WTC11 (cell line): Measurements from ENCODE around the gene ZNF764. TPM values are rescaled to one million over a fixed set of nuclear protein-coding genes. Genes with fewer than 3 reads are reported as not detected.
A peak's percentile ranks its signal among the peaks of the same experiment; 100 is the strongest.

ENCODE experiments used
- ATAC-seq: fragments of 200-7000 bp; cut with Tn5 transposase; 2 replicates; pipeline ENCODE4 v1.10.0; 2021; ENCODE audit warnings: mild to moderate bottlenecking, moderate library complexity
- CTCF ChIA-PET: fragments of 300-600 bp; sonication (Branson Sonifier 250); formaldehyde crosslinking; loops from one replicate; lab custom pipeline; 2021; ENCODE audit warnings: antibody characterized with exemption; lab: Charles Lee
- POLR2A ChIA-PET: fragments of 350-600 bp; sonication (Branson Sonifier 250); formaldehyde crosslinking; loops from one replicate; lab custom pipeline; 2021; ENCODE audit warnings: antibody characterized with exemption; lab: Charles Lee
- DNase-seq: peaks from one replicate; pipeline ENCODE4 v3.0.0; 2021; ENCODE audit warnings: low spot score
- H3K27ac Mint-ChIP-seq: 2 replicates; pipeline ENCODE4 v1.8.0; 2021; ENCODE audit warnings: mixed read lengths
- H3K27me3 Mint-ChIP-seq: 2 replicates; pipeline ENCODE4 v1.8.0; 2021; ENCODE audit warnings: low read depth, mild to moderate bottlenecking, moderate library complexity, mixed read lengths
- H3K36me3 Mint-ChIP-seq: 2 replicates; pipeline ENCODE4 v1.8.0; 2021; ENCODE audit warnings: mixed read lengths
- H3K4me1 Mint-ChIP-seq: 2 replicates; pipeline ENCODE4 v1.8.0; 2022; ENCODE audit warnings: mixed read lengths
- H3K4me3 Mint-ChIP-seq: 2 replicates; pipeline ENCODE4 v1.8.0; 2021; ENCODE audit warnings: mild to moderate bottlenecking, moderate library complexity, mixed read lengths
- H3K9me3 Mint-ChIP-seq: 2 replicates; pipeline ENCODE4 v1.8.0; 2021; ENCODE audit warnings: mixed read lengths
- FOXK1 ChIP-seq: sonication (generic); formaldehyde crosslinking; IDR thresholded peaks from 2 replicates; pipeline ENCODE4 v1.8.0; 2022; ENCODE audit warnings: mild to moderate bottlenecking, moderate library complexity, missing genetic modification reagents
- GABPB1 ChIP-seq: sonication (generic); formaldehyde crosslinking; IDR thresholded peaks from 2 replicates; pipeline ENCODE4 v1.8.1; 2023; ENCODE audit warnings: mild to moderate bottlenecking, missing genetic modification reagents
- NFE2L1 ChIP-seq: sonication (generic); formaldehyde crosslinking; IDR thresholded peaks from 2 replicates; pipeline ENCODE4 v1.8.1; 2023; ENCODE audit warnings: missing genetic modification reagents
- NR1H2 ChIP-seq: sonication (generic); formaldehyde crosslinking; IDR thresholded peaks from 2 replicates; pipeline ENCODE4 v1.9.0; 2021; ENCODE audit warnings: mild to moderate bottlenecking, moderate library complexity, missing genetic modification reagents
- PRRX2 ChIP-seq: fragments of 250-450 bp; sonication (Bioruptor Pico); IDR thresholded peaks from 2 replicates; pipeline ENCODE4 v1.8.0; 2021; ENCODE audit warnings: mild to moderate bottlenecking
- SMAD3 ChIP-seq: sonication (generic); formaldehyde crosslinking; IDR thresholded peaks from 2 replicates; pipeline ENCODE4 v1.8.0; 2022; ENCODE audit warnings: missing genetic modification reagents, mild to moderate bottlenecking, borderline replicate concordance
- TP53 ChIP-seq: sonication (generic); formaldehyde crosslinking; IDR thresholded peaks from 2 replicates; pipeline ENCODE4 v1.8.1; 2023; ENCODE audit warnings: mild to moderate bottlenecking, missing genetic modification reagents
- ZNF232 ChIP-seq: sonication (generic); formaldehyde crosslinking; IDR thresholded peaks from 2 replicates; pipeline ENCODE4 v1.8.0; 2022; ENCODE audit warnings: mild to moderate bottlenecking, missing genetic modification reagents
- total RNA-seq: library from RNA; stranded (reverse); gene quantifications from 3 replicates; pipeline ENCODE4 v1.2.3, GENCODE V29; 2021
- TF ChIP-seq, protein P1 (sequence below): sonication (generic); formaldehyde crosslinking; IDR thresholded peaks from 2 replicates; pipeline ENCODE4 v1.8.1; 2023; ENCODE audit warnings: mild to moderate bottlenecking, missing genetic modification reagents
- TF ChIP-seq, protein P2 (sequence below): sonication (generic); formaldehyde crosslinking; IDR thresholded peaks from 2 replicates; pipeline ENCODE4 v1.8.0; 2022; ENCODE audit warnings: mild to moderate bottlenecking, missing genetic modification reagents
- TF ChIP-seq, protein P3 (sequence below): sonication (generic); formaldehyde crosslinking; IDR thresholded peaks from 2 replicates; pipeline ENCODE4 v1.8.0; 2022; ENCODE audit warnings: mild to moderate bottlenecking, missing genetic modification reagents
- TF ChIP-seq, protein P4 (sequence below): sonication (generic); formaldehyde crosslinking; IDR thresholded peaks from 2 replicates; pipeline ENCODE4 v1.8.0; 2022; ENCODE audit warnings: mild to moderate bottlenecking, missing genetic modification reagents
- TF ChIP-seq, protein P5 (sequence below): sonication (generic); formaldehyde crosslinking; IDR thresholded peaks from 2 replicates; pipeline ENCODE4 v1.8.1; 2022; ENCODE audit warnings: mild to moderate bottlenecking, missing genetic modification reagents, moderate library complexity, borderline replicate concordance
- TF ChIP-seq, protein P6 (sequence below): sonication (generic); formaldehyde crosslinking; IDR thresholded peaks from 2 replicates; pipeline ENCODE4 v1.8.1; 2023; ENCODE audit warnings: mild to moderate bottlenecking, missing genetic modification reagents, moderate library complexity
- TF ChIP-seq, protein P7 (sequence below): fragments of 250-450 bp; sonication (Bioruptor Pico); IDR thresholded peaks from 2 replicates; pipeline ENCODE4 v1.8.0; 2021; ENCODE audit warnings: mild to moderate bottlenecking
- TF ChIP-seq, protein P8 (sequence below): sonication (generic); formaldehyde crosslinking; IDR thresholded peaks from 2 replicates; pipeline ENCODE4 v1.8.1; 2023; ENCODE audit warnings: mild to moderate bottlenecking, moderate library complexity, missing genetic modification reagents

ZNF764 gene
- total RNA-seq, 1 experiment from 2014 or later, result 10.4 TPM

DNA sequence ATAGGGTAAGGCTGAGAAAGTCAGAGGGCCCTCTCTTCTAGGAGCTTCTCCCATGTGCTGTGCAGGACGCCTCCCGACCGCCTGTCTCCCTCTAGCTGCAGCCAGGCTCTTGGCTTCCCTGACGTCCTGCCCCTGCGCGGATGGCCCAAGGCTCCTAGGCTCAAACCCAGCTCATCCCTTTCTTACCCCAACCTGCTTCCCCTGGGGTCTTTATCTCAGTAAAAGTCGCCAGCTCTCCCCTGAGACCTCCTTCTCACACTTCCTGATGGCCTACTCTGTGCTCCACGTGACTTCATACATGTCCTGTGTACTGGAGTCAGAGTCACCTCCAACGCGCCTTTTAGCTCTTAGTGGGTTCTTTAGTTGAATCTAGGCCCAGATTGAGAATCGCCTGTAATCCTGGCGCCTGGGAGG lies 22.4 kb downstream of the ZNF764 start:
- POLR2A ChIA-PET, result interaction anchor here (1.0 to 3.1 kb wide), 9 partner anchors 9 to 118 kb away, joined by 4 to 42 read pairs (median 7); partner anchors contain the start of genes ZNF688, ZNF689 and ZNF764
- TF ChIP-seq, protein P1, sequence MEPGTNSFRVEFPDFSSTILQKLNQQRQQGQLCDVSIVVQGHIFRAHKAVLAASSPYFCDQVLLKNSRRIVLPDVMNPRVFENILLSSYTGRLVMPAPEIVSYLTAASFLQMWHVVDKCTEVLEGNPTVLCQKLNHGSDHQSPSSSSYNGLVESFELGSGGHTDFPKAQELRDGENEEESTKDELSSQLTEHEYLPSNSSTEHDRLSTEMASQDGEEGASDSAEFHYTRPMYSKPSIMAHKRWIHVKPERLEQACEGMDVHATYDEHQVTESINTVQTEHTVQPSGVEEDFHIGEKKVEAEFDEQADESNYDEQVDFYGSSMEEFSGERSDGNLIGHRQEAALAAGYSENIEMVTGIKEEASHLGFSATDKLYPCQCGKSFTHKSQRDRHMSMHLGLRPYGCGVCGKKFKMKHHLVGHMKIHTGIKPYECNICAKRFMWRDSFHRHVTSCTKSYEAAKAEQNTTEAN (CRISPR knock-in tag), result no peak
- TF ChIP-seq, protein P2, sequence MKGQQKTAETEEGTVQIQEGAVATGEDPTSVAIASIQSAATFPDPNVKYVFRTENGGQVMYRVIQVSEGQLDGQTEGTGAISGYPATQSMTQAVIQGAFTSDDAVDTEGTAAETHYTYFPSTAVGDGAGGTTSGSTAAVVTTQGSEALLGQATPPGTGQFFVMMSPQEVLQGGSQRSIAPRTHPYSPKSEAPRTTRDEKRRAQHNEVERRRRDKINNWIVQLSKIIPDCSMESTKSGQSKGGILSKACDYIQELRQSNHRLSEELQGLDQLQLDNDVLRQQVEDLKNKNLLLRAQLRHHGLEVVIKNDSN (CRISPR knock-in tag), result peak; percentile 78; the same call in 1 of the 2 replicates
- TF ChIP-seq, protein P3, sequence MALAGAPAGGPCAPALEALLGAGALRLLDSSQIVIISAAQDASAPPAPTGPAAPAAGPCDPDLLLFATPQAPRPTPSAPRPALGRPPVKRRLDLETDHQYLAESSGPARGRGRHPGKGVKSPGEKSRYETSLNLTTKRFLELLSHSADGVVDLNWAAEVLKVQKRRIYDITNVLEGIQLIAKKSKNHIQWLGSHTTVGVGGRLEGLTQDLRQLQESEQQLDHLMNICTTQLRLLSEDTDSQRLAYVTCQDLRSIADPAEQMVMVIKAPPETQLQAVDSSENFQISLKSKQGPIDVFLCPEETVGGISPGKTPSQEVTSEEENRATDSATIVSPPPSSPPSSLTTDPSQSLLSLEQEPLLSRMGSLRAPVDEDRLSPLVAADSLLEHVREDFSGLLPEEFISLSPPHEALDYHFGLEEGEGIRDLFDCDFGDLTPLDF (CRISPR knock-in tag), result 0 out of 2 replicates have a peak, but pooled peaks have one; percentile 29
- TF ChIP-seq FOXK1 (CRISPR knock-in tag) (peak; percentile 33; the same call in 1 of the 2 replicates), SMAD3 (CRISPR knock-in tag) (0 out of 2 replicates have a peak, but pooled peaks have one; percentile 59), NR1H2 (no peak), GABPB1 (CRISPR knock-in tag) (peak; percentile 79), TP53 (no peak), ZNF232 (CRISPR knock-in tag) (peak; percentile 82; the same call in 1 of the 2 replicates), PRRX2 (no peak), NFE2L1 (CRISPR knock-in tag) (peak; percentile 32; the same call in 1 of the 2 replicates)
- TF ChIP-seq, protein P4, sequence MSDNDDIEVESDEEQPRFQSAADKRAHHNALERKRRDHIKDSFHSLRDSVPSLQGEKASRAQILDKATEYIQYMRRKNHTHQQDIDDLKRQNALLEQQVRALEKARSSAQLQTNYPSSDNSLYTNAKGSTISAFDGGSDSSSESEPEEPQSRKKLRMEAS, result peak; percentile 49; the same call in 1 of the 2 replicates
- TF ChIP-seq, protein P5, sequence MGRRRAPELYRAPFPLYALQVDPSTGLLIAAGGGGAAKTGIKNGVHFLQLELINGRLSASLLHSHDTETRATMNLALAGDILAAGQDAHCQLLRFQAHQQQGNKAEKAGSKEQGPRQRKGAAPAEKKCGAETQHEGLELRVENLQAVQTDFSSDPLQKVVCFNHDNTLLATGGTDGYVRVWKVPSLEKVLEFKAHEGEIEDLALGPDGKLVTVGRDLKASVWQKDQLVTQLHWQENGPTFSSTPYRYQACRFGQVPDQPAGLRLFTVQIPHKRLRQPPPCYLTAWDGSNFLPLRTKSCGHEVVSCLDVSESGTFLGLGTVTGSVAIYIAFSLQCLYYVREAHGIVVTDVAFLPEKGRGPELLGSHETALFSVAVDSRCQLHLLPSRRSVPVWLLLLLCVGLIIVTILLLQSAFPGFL (CRISPR knock-in tag), result 0 out of 2 replicates have a peak, but pooled peaks have one; percentile 40
- TF ChIP-seq, protein P6, sequence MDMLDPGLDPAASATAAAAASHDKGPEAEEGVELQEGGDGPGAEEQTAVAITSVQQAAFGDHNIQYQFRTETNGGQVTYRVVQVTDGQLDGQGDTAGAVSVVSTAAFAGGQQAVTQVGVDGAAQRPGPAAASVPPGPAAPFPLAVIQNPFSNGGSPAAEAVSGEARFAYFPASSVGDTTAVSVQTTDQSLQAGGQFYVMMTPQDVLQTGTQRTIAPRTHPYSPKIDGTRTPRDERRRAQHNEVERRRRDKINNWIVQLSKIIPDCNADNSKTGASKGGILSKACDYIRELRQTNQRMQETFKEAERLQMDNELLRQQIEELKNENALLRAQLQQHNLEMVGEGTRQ (CRISPR knock-in tag), result peak; percentile 79
- TF ChIP-seq, protein P7, sequence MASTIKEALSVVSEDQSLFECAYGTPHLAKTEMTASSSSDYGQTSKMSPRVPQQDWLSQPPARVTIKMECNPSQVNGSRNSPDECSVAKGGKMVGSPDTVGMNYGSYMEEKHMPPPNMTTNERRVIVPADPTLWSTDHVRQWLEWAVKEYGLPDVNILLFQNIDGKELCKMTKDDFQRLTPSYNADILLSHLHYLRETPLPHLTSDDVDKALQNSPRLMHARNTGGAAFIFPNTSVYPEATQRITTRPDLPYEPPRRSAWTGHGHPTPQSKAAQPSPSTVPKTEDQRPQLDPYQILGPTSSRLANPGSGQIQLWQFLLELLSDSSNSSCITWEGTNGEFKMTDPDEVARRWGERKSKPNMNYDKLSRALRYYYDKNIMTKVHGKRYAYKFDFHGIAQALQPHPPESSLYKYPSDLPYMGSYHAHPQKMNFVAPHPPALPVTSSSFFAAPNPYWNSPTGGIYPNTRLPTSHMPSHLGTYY (CRISPR knock-in tag), result no peak
- TF ChIP-seq, protein P8, sequence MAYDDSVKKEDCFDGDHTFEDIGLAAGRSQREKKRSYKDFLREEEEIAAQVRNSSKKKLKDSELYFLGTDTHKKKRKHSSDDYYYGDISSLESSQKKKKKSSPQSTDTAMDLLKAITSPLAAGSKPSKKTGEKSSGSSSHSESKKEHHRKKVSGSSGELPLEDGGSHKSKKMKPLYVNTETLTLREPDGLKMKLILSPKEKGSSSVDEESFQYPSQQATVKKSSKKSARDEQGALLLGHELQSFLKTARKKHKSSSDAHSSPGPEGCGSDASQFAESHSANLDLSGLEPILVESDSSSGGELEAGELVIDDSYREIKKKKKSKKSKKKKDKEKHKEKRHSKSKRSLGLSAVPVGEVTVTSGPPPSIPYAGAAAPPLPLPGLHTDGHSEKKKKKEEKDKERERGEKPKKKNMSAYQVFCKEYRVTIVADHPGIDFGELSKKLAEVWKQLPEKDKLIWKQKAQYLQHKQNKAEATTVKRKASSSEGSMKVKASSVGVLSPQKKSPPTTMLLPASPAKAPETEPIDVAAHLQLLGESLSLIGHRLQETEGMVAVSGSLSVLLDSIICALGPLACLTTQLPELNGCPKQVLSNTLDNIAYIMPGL (CRISPR knock-in tag), result no peak
- TF ChIP-seq, all 79 proteins: peak for 10
- peaks cover 16% of the 10 kb centered on the region for H3K36me3 Mint-ChIP-seq
- H3K4me3 Mint-ChIP-seq, result peak overlapping the region; percentile 95
- DNase-seq, result peak; percentile 77
- ATAC-seq, result peak; percentile 74
- no peaks in the 10 kb centered on the region for H3K9me3 Mint-ChIP-seq
- H3K4me1 Mint-ChIP-seq, result peaks cover 27% of the 10 kb centered on the region
- H3K27me3 Mint-ChIP-seq, result no peaks in the 10 kb centered on the region
- peak overlapping the region; percentile 99 for H3K27ac Mint-ChIP-seq
- CTCF ChIA-PET, result interaction anchor here (0.5 to 4.7 kb wide), 39 partner anchors 9 to 424 kb away, joined by 3 to 41 read pairs (median 5); partner anchors contain the start of genes DCTPP1, PRR14, ZNF48 and ZNF688
